HG02938 (cell line): ENCODE results near the gene RSF1.

Source experiments
- ATAC-seq: cut with Tn5 transposase; IDR thresholded peaks from one replicate; pipeline ENCODE4 v1.9.1; 2021; ENCODE audit warnings: mild to moderate bottlenecking, moderate library complexity; ENCODE audit not compliant: unreplicated experiment

Gene RSF1

DNA sequence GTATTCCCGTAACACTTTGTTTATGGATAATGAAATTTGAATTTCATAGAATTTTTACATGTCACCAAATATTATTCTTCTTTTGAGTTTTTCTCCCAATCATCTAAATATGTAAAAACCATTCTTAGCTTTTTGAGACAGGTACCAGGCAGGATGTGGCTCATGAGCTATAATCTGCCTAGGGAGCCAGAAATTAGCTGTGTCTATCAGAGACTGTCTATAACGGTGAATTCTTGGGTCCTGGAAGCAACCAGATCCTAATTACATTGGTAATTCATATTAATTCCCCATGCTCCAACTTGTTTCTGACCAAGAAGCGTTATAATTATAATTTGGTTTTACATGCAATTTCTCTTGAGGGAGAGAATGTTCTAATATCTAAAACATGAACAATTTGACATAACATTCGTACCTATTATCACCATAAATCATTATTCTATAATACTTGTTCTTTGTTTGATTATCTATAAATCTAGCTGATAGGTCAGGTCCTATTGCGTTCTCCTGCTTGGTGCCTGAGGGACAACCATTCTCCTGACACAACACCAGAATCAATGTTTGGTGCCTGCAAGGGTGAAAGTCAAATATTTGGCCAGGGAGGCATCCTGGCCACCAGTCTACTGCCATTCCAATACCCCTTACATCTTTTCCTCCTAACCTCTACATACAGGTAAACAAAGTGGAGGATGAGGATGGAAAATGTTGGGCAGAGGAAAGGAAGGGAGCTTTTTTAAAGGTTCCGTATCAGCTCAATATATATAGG, 69.9 kb downstream of the RSF1 start:
- no peak for ATAC-seq

DNA sequence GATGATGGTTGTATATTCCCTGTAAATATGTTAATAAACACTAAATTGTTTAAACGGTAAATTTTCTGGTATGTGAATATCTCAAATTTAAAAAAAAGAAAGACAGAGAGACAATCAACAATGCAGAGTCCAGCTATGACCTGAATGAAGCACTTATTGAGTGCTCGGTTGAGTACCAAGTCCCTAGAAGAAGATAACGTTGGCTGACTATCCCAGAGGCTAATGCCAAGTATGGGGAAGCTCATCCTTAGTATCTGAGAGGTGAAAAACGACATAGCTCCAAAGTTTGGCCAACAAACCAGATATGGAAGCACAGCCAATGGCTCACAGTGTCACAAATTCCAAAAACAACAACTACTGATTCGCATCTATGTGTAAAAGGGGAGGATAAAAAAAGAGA, 71.3 kb downstream of the RSF1 start:
- ATAC-seq: no peak

DNA sequence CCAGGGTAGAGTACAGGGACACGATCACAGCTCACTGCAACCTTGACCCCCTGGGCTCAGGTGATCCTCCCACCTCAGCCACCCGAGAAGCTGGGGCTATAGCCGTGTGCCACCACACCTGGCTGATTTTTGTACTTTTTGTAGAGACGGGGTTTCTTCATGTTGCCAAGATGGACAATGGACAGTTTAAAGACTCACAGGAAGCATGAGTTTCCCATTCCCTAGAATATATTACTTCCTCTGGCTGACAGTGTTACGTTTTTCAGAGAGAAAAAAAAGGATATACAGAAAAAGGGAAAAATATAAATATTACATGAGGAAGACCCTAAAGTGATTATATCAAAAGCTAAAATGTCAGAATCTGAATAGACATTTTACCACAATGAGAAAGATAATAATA, 72.3 kb downstream of the RSF1 start:
- ATAC-seq: no peak

DNA sequence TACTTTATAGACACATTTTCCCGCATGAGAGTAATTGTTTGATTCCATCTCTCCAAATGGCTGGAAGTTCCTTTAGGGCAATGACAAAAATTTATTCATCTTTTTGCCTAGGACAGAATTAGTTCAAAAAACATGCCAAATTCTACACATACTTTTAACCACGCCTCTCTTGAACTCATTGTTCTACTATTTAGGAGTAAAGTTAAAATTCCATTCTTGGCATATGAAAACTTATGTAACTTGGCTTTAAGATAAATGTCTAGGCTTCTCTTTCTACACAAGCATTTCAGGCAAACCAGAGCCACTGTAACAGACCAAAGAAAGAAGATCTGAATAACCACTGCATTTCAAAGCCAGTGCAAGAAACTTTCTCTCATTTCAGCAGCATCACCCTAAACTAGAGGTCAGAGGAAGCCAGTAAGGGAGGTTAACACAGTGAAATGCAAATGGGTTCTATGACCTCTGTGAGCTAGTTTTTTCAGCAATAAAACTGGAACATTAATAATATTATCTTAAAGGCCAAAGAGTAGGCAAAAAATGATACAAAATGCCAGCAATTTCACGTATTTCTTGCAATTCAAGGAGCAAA, 73.0 kb downstream of the RSF1 start:
- ATAC-seq: no peak

DNA sequence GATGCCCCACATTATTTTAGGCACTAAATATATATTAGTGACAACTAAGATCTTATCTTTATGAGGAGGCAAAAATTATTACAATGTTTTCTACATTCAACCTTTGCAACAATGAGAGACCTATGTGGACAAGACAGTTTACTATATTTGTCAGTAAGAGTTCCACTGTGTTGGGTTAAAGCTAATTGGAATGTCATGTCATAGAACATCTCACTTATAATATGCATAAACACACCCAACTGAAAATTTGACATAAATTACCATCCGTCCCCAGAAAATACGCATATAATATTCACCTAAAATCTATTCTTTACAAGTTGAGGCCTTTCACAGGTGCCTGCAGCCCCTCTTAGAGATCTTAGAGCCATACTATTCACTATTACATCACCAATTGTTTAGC, 84.0 kb downstream of the RSF1 start:
- ATAC-seq: no peak

DNA sequence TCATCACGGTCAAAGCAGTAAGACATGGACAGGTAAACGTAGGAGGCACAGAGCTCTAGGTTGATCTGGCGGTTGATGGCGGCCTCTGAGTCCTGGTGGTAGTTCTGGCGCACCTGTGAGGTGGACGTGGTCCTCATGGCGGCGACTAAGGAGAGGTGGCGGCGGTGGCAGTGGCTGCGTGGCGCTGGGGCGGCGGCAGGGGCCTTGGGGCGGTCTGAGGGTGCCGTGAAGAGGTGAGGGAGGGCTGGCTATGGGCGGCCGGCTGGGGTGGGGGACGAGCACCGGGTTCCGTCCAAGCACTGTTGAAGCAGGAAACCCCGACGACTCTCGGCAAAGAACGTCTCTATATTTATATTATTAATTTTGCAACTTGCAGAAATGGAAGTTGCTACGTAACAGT, 85.6 kb downstream of the RSF1 start:
- no peak for ATAC-seq

DNA sequence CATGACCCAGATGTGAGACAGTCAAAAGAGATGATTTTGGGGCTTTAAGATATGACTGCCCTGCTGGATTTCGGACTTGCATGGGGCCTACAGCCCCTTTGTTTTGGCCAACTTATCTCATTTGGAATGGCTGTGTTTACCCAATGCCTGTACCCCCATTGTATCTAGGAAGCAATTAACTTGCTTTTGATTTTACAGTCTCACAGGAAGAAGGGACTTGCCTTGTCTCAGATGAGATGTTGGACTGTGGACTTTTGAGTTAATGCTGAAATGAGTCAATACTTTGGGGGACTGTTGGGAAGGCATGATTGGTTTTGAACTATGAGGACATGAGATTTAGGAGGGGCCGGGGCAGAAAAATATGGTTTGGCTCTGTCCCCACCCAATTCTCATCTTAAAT, 88.4 kb downstream of the RSF1 start:
- ATAC-seq: no peak

DNA sequence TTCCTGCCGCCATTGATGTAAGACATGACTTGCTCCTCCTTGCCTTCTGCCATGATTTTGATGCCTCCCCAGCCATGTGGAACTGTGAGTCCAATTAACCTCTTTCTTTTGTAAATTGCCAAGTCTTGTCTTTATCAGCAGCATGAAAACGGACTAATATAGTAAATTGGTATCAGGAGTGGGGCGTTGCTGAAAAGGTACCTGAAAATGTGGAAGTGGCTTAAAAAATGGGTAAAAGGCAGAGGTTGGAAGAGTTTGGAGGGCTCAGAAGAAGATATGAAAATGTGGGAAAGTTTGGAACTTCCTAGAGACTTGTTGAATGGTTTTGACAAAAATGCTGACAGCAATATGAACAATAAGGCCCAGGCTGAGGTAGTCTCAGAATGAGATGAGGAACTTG, 89.7 kb downstream of the RSF1 start:
- ATAC-seq: no peak

DNA sequence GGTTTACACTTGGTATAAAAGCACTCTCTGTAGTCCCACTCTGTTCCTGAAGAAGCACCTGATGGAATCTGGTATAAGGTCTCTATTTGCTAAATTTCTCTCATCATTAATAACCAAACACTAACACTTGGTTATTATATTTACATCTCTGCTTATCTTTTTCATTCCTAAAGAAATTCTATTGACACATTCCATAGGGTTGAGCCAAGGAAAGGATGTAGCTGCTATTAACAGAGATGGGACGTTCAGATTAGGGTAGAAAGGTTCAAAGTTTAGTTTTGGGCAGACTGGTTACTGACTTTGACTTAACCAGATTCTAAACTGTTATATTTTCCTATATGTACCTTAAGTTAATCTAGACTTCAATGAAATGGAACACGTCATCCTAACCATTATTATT, 91.5 kb downstream of the RSF1 start:
- no peak for ATAC-seq

DNA sequence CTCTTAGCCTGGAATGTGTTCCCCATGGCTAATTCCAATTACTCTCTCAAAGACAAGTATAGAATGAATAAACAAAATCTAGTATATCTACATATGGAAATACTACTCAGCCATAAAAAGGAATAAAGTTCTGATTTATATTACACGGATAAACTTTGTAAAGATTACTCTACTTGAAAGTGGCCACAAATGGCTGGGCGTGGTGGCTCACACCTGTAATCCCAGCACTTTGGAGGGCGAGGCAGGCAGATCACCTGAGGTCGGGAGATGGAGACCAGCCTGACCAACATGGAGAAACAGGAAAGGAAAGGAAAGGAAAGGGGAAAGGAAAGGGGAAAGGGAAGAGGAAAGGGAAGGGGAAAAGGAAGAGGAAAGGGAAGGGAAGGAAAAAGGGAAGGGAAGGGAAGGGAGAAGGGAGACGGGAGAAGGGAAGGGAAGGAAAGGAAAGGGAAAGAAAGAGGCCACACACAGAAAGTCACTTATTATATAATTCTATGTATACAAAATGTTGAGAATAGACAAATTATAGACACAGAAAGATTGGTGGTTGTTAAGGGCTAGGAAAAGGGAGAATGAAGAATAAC, 92.2 kb downstream of the RSF1 start:
- no peak for ATAC-seq

DNA sequence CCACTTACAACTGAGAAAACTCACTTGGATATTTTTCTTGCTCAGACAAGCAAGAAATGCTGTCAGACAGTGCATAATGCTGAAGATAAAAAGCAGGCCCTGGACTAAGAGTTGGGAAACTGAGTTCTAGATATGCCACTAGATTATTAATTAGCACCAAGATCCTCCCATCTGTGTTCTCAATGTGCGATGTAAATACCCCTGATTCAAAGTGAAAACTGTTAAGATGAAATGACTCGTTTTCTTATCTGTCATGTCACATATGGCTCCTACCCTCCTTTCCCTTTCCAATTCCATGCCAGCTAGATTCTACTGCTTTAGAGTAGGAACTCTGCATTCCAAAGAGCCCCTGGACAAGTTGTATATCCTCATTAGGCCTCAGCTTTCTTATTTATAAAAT, 94.0 kb downstream of the RSF1 start:
- no peak for ATAC-seq

DNA sequence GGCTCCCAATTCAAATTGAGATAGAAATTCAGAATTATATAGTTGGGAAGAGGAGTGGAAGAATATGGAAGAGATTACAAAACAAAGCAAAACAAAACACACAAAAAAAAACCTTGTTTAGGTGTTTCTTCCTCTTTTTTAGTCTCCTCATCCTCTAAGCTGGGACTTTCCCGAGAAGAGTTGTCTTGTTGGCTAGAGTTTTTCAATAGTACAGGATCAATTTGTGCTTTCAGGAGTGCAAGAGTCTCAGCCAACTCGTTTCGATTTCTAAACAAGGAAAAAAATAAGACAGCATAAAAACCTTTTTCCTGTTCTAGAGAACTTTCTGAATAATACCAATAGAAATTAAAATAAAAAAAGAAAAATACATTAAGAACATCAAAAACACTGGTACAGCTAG, 95.1 kb downstream of the RSF1 start:
- no peak for ATAC-seq

DNA sequence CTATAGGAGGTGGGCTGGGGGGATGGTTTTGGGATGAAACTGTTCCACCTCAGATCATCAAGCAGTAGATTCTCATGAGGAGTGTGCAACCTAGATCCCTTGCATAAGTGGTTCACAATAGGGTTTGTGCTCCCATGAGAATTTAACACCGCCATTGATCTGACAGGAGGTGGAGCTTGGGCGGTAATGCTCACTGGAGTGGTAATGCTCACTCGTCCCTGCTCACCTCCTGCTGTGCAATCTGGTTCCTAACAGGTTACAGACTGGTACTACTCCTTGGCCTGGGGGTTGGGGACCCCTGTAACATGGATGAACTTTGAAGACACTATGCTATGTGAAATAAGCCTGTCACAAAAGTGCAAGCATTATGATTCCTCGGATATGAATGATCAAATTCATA, 95.9 kb downstream of the RSF1 start:
- ATAC-seq: no peak

DNA sequence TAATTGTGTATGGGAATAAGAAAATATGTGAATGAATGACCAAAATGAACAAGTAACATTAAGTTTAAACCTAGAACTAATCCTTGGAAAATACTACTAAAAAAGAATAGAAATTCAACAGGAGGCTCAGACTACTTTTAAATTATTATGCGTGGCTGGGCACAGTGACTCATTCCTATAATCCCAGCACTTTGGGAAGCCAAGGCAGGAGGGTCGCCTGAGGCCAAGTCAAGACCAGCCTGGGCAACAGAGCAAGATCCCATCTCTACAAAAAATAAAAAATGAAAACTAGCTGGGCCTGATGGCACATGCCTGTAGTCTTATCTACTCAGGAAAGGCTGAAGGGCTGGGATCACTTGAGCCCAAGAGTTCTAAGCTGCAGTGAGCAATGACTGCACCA, 97.5 kb downstream of the RSF1 start:
- ATAC-seq: no peak

DNA sequence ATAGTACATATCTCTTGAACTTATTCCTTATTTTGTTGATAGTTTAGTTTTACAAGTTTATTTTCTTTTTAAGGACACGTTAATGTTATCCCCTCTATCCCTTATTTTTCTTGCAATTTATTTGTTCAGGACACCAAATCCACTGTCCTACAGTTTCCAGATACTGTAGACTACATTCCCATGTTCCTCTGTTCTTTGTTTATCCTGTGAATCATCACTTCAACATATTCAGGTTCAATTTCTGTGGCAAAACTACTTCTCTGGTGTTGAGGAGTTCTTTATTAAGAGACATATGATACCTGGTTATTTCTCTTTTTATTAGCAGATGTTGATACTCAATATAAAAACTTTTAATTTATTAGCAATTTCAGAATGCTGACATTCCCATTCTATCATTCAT, 110.2 kb downstream of the RSF1 start:
- ATAC-seq: no peak

DNA sequence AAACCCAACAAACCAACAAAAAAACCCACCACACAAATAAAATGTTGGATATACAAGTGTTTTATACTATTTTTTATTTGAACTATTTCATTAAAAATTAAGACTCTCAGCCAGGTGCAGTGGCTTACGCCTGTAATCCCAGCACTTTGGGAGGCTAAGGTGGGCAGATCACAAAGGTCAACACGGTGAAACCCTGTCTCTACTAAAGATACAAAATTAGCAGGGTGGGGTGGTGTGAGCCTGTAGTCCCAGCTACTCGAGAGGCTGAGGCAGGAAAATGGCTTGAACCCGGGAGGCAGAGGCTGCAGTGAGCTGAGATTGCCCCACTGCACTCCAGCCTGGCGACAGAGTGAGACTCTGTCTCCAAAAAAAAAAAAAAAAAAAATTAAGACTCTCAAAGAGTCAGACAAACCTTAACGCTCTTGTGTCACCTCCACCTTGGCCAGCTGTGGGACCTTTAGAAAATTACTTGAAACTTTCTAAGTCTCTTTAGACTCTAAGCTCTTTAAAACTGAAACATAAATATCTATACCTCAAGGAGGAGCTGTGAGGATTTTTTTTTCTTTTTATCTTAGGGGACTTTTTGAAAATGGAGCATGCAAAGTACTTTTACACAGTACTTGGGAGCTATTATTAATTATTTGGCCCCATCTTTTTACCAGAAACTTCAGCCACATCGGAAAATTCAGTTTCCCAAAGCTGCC, 114.5 kb downstream of the RSF1 start:
- ATAC-seq: no peak

DNA sequence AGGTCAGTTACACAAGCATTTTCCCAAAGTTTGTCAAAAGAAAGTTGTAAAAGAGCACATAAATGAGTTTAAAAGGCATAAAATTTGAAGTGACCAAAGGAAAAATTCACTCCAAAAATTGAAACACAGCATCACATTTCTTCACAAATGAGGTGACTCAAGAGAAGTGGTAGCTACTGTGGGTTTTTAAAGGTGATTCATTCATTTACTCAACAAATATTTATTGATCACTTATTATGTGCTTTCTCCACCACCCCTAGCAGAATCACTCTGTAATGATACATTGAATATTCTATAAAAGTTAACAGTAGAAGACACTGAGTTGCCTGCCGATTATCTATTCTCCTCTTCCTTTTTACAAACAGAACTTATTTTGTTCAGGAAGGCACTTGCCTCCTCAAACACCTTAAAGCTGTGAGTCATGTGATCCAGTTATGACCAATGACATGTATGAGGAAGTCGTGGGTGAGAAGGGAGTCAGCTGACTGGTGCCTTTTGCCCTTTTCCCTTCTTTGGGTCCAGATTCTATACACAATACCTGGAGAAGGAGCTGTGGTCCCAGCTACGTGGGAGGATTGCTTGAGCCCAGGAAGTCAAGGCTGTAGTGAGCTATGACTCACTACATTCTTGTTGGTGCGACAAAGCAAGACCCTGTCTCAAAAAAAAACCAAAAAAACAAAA, 115.2 kb downstream of the RSF1 start:
- ATAC-seq: no peak

DNA sequence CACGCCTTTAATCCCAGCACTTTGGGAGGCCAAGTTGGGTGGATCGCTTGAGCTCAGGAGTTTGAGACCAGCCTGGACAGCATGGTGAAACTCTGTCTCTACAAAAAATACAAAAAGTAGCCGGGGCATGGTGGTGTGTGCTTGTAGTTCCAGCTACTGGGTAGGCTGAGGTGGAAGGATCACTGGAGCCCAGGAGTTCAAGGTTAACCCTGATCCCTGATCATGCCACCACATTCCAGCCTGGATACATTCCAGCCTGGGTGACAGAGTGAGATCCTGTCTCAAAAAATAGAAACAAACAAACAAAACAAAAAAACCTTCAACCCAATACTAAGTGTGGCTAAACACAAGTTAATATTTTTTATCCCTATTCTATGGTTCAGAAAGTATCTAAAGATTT, 116.5 kb downstream of the RSF1 start:
- ATAC-seq: no peak

DNA sequence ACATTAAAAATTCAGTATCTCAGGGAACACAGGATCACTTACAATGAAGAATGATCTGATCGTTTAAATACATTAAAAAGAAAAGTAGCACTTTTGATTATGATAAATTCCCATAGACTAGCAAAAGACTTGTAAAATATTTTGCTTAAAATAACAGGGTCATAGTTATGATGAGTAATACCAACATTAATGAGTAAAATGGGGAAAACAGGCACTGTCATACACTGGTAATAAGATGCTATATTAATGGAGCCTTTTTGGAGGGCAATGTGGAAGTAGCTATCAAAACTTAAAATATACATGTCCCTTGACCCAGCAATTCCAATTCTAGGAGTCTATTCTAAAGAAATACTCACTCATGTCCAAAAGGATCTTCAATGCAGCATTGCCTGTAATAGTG, 121.1 kb downstream of the RSF1 start:
- no peak for ATAC-seq

DNA sequence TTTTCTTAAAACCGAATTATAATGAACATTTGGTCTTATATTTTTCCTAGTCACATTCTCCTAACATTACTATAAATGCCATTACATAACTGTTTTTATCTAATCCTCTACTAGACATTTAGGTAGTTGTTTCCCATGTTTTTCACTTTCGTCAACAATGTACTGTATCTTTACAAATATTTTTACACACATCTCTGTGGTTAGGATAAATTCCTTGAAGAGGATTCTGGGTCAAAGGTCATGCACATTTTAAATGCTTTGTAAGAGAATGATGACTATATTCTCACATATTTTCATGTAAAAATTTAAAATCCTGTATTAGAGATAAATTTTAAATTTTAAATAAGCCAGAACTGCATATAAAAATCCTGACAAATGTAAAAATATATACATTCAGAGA, 121.6 kb downstream of the RSF1 start:
- ATAC-seq: no peak

DNA sequence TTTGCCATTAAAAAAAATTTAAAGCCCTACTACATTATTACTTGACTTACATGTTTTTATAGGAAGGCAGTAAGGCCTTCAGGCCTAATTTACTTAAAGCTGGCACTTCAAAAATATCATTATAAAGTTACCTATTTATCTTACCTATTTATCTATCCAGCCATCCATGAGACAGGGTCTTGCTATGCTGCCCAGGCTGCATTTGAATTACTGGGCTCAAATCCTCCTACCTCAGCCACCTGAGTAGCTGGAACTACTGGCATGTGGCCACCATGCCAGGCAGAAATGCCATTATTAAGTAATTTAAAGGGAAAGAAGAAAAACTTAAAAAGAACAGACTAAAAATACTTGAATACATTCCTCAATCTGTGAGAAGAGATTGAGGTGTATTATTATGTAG, 122.7 kb downstream of the RSF1 start:
- no peak for ATAC-seq
